ENCODE results near the gene PCDH9.

- TF ChIP-seq EZH2 (IDR thresholded peaks at IDR 0.05; ENCODE audit: borderline replicate concordance, low read length) (no peak), CTCF (conservative IDR thresholded peaks at IDR 0.05 in 1 of 2, IDR thresholded peaks at IDR 0.05 in 1 of 2; ENCODE audit: extremely low read depth in 1 of 2, insufficient read depth in 1 of 2, low read depth in 1 of 2, low read length in 2 of 2) (no peak)
Observed at GRCh38 chr13:67275351-67275960, 45.3 kb upstream of the PCDH9 start.

Data from mammary epithelial cell (primary cell).